H7 (cell line): ENCODE data around the gene EEFSEC. TPM values are rescaled to one million over a fixed set of nuclear protein-coding genes. Genes with fewer than 3 reads are reported as not detected.

Experiments used
- DNase-seq: peaks from one replicate; pipeline ENCODE4 v3.0.0; 2012
- H3K27me3 ChIP-seq: 2 replicates; pipeline ENCODE4 v1.6.0; 2011; ENCODE audit warnings: mild to moderate bottlenecking, low read length; ENCODE audit not compliant: control insufficient read depth, insufficient read depth
- H3K36me3 ChIP-seq: replicated peaks from 2 replicates; pipeline ENCODE4 v1.5.1; 2011; ENCODE audit warnings: low read length; ENCODE audit not compliant: control insufficient read depth, insufficient read depth
- H3K4me3 ChIP-seq: 2 replicates; pipeline ENCODE4 v1.5.1; 2011; ENCODE audit warnings: low read depth, mild to moderate bottlenecking, control low read depth, low read length, moderate library complexity; ENCODE audit not compliant: insufficient read depth
- total RNA-seq: library from RNA; depleted of rRNA; stranded (reverse); fragments of >200 nt; shearing (Covaris generic); gene quantifications from 2 replicates; pipeline ENCODE4 v1.2.3, GENCODE V29; 2014

The EEFSEC gene
- total RNA-seq, 1 experiment from 2014 or later, result 7.4 TPM

DNA sequence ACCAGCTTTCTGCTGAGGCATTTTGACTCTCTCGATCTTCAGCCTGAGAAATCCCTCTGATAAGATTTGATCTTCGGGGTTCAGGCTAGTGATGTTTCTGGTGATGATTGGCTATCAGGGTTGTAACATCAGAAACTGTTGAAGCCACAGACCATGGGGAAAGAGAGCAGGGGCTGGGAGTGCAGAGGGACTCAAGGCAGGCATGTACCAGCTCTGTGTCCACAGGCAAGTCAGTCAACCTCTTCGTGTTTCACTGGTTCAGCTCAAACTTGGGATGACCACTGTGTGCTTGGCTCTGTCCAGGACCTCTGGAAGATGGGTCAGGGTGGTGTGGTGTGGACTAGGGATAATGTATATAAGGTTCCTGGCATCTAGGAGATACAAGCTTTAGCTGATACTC lies 116.5 kb downstream of the EEFSEC start:
- H3K27me3 ChIP-seq, result no peaks in the 10 kb centered on the region
- no peak for DNase-seq
- no peak overlapping the region for H3K4me3 ChIP-seq
- no peaks in the 10 kb centered on the region for H3K36me3 ChIP-seq

DNA sequence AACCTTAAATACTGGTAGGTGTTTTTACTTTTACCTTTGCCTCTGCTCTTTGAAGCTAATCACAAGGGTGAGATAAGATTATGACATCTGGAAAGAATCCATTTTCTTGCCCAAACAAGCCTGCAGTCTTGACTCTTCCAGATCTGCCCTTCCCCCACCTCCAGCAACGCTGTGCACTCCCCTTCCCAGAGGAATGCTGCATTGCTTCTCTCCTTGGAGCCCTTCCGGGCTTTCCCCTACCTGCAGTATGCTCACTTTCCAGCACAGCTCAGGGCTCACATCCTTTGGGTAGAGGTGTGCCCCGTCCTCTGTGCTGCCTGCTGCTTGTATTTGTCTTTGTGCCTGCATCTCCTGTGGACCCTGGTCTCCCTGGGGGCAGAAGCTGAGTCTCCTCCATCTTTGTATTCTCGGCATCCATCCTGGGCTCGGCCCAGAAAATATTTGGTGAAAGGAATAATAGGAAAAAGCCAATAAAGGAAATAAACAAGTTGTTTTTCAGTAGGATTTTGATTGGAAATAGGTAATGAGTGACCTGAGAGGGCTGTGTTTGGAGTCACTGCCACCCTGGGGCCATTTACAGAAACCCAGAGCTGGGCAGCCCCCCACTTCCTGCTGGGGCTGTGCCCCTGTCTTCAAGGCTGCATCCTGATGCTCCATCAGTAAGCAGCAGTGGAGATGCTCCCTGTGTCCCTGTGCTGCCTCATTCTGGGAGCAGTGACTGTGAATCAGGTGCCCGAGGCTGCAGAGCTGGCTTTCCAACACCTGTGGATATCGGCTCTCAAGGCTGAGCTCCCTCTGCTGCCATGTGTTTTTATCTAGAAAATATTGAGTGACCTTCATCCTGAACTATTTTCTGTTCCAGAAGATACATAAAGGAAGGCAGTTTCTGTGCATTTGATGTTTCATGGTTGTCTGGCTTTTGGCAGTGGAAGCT lies 117.5 kb downstream of the EEFSEC start:
- peak; percentile 84 for DNase-seq
- H3K27me3 ChIP-seq, result no peaks in the 10 kb centered on the region
- H3K4me3 ChIP-seq, result no peak overlapping the region
- H3K36me3 ChIP-seq, result no peaks in the 10 kb centered on the region

DNA sequence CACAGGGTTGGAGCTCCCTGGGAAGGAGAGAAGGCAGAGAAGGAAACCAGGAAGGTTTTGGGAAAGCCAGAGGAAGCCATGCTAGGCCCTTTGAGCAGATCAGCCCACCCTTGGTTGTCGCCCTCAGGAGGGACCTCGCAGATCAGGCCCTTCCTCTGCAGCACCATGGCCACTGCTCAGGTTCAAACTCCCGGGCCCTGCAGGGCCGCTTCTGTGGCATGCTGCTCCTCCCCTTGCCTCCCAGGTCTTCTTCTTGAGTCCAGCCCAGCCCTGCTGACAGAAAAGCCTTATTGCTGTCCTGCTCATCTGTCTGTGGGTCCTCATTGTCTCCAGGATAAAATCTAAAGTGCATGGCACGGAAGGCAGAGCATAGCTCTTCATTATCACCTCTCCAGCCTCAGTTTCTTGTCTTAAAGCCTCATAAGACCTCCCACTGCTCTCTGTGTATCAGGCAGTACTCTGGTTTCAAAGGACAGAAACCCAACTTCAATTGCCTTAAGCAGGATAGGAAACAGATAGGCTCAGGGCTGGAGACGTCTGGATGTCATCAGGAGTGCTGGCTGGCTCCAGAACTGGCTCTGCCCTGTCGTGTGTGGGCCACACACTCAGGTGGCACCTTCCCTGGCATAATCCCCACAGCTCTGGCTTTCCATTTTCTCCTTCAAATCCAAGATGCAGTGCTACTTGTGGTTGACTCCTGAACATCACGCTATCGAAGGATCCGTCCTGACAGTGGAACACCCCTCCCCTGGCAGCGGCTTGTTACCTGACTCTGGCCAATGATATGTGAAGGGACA lies 118.5 kb downstream of the EEFSEC start:
- H3K4me3 ChIP-seq, result no peak overlapping the region
- DNase-seq, result no peak
- no peaks in the 10 kb centered on the region for H3K27me3 ChIP-seq
- H3K36me3 ChIP-seq, result no peaks in the 10 kb centered on the region

DNA sequence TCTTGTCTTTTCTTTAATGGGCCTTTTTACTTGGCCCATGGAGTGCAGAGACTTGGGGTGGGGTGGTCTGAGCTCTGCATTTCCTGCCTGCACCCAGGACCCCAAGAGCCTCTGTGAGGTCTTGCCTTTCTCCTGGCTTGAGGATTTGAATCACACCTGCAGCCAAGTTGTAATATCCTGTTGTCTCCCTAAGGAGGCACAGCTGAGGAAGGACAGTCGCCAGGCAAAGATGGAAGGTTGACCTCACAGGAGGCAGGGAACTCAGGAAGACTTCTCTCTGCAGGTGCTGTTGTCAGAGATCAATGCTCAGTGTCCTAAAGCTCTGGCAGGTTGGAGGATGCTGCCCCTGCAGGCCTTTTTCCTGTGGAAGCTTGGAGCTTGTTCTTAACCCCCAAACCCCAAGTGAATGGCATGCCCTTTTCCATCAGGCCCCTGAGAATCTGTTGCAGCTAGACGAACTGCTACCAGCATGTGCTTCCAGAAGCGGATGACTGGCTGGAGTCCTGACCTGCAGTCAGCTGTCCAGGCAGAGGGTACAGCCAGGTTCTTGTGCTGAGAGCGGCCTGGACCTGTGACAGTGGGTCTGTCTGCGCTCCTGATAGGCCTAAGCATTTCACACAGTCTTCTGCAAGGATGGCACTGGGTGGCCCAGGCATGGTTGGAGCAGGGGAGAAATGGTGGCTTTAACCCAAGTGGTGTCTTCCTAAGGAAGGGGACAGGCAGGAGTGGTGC lies 120.0 kb downstream of the EEFSEC start:
- Histone ChIP-seq H3K27me3 (peaks cover 4% of the 10 kb centered on the region; the same call in 1 of the 2 replicates), H3K36me3 (no peaks in the 10 kb centered on the region), H3K4me3 (no peak overlapping the region)
- peak; percentile 54 for DNase-seq

DNA sequence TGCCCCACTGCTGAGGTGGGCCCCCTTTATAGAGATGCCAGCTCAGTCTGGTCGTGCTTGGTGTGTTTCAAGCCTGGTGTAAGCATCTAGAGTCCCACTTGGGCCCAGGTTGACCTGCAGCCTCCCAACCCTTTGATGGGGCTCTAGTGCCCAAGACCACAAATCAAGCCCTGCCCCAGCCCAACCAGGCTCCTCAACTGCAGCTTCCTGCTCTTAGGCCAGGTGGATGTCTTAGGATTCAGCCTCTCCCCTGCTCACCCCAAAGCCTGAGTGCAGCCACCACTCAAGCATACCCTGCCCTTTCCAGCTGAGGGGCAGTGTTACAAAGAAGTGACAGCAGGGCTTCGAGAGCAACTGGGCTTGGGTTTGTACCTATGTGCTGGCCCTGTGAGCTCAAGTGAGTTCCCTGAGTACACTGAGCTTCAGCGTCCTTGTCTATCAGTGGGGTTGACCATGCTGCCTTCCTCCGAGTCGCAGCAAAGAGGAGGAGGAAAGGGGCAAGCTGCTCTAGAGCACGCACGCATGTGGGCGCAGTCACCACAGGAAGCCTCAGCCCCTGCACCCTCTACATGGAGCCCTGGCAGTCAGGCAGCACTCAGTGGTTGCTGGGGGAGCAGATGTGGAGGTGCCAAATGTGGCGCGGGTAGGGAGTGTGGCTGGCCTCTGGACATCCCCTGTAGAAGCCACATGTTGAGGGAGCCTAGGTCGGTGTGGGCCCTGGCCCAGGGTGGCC lies 120.7 kb downstream of the EEFSEC start:
- DNase-seq, result no peak
- no peaks in the 10 kb centered on the region for H3K36me3 ChIP-seq
- H3K4me3 ChIP-seq, result no peak overlapping the region
- peaks cover 7% of the 10 kb centered on the region for H3K27me3 ChIP-seq

DNA sequence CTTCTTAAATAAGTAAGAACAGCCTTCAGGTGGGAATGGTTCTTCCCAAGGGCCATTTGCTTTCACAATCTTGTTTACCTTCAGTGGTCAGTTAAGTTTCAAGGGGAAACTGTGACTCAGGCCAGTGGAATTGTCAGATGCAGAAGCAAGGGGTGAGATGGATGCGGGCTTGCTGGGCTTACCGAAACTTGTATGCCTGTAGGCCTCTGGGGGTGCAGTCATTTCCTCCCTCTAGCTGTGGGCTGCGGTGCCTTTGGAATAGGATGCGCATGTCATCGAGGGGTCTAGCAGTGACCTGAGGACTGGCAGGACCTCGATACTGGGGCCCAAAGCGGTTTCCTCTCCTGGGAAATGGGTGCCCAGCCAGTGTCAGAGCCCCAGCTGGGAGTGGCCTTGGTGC lies 121.6 kb downstream of the EEFSEC start:
- H3K4me3 ChIP-seq, result no peak overlapping the region
- no peaks in the 10 kb centered on the region for H3K36me3 ChIP-seq
- H3K27me3 ChIP-seq, result peaks cover 11% of the 10 kb centered on the region
- DNase-seq, result peak; percentile 62

DNA sequence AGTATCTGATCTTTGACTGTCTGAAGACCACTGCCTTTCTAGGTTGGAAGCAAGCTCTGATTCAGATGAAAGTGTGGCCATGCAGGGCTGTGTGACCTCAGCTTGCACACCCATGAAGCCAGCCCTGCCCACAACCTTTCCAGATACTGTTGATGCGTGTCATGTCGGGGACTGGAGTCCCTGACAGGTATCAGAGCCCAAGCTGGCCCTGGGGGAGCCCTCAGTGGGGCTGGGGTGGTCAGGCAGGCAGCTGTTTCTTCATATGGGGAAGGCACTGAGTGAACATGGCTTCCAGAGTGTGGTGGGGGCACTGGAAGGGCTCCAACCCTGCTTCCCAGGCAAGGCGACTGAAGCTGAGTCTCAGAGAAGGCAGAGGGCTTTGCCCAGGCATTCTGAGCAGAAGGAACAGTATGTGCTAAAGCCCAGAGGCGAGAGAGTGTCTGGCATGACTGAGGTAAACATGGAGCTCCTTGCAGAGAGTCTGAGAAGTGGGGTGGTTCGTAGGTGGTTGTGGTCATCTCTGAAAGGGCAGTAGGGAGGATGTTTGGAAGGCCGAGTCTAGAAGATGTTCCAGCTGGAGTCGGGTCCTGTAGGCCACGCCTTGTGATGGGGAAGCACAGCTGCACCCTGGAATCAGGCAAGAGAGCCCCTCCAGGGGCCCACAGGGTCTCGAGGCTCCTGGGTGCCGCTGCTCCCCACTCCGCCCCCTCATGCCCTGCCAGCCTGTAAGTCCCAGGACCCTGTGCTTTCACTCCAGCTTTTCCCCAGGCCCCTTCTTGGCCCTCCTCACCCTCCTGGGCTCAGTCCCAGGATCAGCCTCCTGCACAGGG lies 122.2 kb downstream of the EEFSEC start:
- H3K36me3 ChIP-seq, result no peaks in the 10 kb centered on the region
- H3K4me3 ChIP-seq, result no peak overlapping the region
- peaks cover 11% of the 10 kb centered on the region for H3K27me3 ChIP-seq
- DNase-seq, result peak; percentile 51

DNA sequence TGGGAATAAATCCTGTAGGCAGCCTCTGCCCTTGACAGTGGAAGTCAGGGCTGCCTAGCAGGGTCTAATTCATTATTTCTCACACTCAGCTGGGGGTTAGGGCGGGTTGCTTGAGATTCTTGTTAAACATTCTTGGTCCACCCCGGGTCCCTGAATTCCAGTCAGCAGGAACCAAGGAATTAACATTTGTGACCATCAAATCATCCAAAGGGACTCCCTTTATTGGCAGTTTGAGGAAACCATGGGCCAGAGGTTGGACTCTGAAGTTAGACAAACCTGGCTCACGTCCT lies 122.8 kb downstream of the EEFSEC start:
- no peaks in the 10 kb centered on the region for H3K36me3 ChIP-seq
- H3K27me3 ChIP-seq, result peaks cover 11% of the 10 kb centered on the region
- H3K4me3 ChIP-seq, result no peak overlapping the region
- DNase-seq, result no peak

DNA sequence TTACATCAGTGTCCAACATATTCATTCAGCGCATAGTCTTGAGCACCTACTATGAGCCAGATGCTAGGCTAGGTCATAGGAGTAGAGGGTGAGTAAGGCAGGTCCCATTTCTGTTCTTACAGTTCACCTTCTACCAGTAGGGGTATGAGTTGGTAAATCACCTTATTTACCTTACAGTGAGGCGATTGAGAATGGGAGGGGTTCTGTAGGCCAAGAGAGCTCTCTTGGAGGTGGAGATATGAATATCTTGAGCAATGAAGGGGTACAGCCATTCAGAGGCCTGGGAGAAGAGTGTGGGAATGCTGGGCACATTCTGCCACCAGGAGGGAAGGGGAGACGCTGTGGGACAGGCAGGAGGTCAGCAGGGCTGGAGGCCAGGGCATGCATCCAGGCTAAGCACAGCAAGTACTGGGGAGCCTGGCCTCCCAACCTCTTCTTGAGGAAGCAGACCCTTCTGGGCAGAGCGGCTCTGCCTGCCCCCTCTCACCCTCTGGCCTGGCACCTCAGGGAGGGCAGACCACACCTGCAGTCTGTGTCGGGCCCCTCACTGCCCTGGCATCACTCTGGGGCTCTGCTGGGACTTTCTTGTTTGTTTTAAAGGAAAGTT lies 123.4 kb downstream of the EEFSEC start:
- H3K36me3 ChIP-seq, result no peaks in the 10 kb centered on the region
- H3K4me3 ChIP-seq, result no peak overlapping the region
- DNase-seq, result peak; percentile 37

DNA sequence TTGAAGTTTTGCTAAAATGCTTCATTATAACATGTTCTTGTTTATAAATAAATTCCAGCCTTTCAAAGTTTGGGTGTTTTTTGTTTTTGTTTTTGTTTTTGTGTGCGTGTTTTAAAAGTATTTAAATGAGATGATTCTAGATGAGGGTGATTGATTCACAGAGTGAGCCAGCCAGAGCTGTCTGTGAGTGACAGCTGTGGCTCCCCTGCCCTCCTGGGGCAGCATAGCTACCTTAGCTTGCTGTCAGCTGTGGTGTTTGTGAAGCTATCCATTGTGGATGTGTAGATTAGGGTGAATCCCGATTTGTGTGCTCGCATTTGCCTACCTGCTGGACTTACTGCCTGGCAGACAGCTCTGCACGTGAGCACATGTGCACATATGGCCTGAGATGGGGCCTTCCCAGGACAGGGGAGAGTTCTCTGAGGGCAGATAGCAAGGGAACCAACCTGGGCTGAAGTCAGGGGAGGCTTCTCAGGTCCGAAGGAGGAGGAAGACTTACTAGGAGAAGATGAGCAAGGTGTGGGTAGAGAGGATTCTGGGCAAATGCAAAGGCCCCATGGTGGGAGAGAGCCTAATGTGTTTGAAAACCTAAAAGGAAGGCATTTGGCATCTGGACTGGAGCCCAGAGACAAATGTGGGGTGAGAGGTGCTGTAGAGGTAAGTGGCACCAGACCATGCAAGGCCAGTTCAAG lies 124.2 kb downstream of the EEFSEC start:
- H3K4me3 ChIP-seq, result no peak overlapping the region
- peaks cover 15% of the 10 kb centered on the region for H3K27me3 ChIP-seq
- H3K36me3 ChIP-seq, result no peaks in the 10 kb centered on the region
- DNase-seq, result peak; percentile 69

More for the DNA sequence above, 123.4 kb downstream of the EEFSEC start:
- H3K27me3 ChIP-seq, result peaks cover 13% of the 10 kb centered on the region

DNA sequence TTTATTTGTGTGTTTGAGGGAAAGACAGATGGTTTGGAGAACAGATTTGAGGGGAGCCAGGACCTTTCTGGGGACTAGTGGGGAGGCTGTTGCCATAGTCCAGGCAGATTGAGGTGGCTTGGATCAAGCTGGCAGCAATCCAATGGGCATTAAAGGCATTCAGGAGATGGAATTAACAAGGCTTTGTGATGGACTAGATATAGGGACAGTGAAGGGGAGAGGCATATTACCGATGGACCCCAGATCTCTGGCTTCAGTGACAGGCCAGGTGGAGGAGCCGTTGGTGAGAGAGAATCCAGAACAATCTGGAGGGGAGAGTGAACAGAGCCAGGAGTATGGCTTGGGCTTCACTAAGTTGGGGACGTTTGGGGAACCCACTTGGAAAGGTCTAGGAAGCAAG lies 124.8 kb downstream of the EEFSEC start:
- Histone ChIP-seq H3K36me3 (no peaks in the 10 kb centered on the region), H3K4me3 (no peak overlapping the region), H3K27me3 (peaks cover 15% of the 10 kb centered on the region)
- DNase-seq, result no peak

DNA sequence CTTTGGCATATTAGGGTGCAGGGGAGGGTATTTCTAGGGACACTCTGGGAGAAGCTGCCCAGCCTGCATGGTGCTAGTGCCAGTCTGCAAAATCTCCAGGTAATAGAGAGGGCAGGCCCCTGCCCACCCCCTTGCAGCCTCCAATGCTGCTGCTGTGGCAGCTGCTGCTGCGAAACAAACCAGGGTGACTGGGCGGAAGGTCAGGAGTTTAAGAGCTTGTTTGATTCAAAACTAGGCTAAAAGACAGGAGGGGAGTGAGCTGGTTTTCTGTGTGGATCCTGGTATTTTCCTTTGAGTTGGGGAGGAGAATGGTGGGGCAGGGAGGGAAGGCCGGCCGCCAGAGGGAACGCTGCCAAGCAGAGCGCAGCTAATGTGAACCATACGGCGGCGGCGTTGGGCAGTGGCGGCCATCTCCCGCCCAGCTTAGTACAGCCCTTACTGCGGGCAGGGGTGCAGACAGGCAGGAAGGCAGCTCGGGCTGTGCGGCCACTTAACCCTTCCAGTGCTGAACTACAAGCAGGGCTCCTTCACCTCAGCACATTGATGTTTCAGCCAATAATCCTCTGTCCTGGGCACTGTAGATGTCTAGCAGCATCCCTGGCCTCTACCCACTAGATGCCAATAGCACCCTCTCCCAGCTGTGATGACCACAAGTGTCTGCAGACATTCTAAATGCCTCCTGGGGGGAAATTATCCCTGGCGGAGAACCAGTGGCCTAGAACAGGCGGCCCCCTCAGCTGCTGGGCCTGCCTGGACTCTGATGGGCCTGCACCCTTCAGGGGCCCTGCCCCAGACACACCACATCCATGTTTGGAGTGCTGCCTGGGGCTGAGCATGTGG lies 125.7 kb downstream of the EEFSEC start:
- Histone ChIP-seq H3K4me3 (no peak overlapping the region), H3K27me3 (peaks cover 15% of the 10 kb centered on the region), H3K36me3 (no peaks in the 10 kb centered on the region)
- DNase-seq, result peak; percentile 80
